Stimulated activated CD4-positive, alpha-beta T cell treated with anti-CD3 and anti-CD28 coated beads, Interleukin-1b, Interleukin-23, amount 100 ng/mL, for 4 hours (primary cell): ENCODE data around the gene FAM174B.

ENCODE experiments used
- DNase-seq, 2 donors: peaks; one replicate each; pipeline ENCODE4 v3.0.0-alpha.2; 2020; ENCODE audit warnings: low read depth in 2 of 2

FAM174B gene

GRCh38 chr15:92643849-92644815 lies 11.4 kb downstream of the FAM174B start:
- DNase-seq: no peak

- no peak for DNase-seq
Observed at GRCh38 chr15:92638709-92639365, 16.7 kb downstream of the FAM174B start.

GRCh38 chr15:92638291-92638708 lies 17.3 kb downstream of the FAM174B start:
- DNase-seq: no peak

GRCh38 chr15:92637626-92638025 lies 17.9 kb downstream of the FAM174B start:
- DNase-seq: no peak

DNA sequence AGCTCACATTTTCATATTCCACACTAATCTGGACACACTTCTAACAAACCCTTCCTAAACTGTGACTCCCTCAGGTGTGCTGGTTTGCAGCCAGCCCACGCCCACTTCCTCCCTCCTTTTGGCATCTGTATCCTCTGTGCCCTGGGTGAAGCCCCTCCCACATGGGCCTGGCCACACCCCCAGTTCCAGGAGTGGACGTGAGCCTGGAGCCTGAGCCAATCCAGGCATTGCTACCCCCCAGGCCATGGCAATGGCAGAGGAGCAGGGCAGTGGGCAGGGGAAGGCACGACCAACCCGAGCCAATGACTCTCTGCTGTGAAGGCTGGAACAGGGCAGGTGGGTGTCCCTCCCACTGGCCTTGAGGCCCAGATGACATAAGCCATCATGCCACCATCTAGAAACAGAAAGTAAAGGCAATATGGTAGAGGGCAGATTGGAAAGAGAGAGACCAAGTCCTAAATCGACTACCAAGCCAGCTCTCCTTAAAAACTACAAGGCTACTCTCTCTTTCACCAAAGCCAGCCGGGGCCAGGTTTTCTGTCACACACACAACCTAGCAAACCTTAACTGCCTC lies 18.6 kb downstream of the FAM174B start:
- DNase-seq: no peak

DNA sequence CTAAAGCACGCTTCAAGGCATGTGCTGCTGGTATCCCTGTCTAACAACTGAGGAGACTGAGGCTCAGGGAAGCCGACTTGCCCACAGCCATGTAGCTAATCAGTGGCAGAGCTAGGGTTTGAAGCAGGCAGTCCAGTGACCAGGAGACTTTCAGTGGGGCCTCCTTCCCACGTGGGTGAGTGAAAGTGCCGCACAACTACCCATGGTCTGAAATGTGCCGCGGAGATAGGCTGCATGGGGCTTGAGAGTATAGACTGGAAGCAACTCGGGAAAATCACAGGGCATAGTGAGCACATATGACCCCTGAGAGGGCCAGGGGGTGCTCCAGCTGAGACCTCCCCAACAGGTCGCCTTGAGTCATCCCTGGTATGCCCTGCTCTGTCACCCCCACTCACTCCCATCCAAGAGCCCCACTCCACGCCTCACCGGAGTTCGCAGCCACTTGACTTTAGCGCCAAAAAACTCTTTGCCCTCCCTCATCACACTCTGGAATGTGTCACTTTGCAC lies 19.1 kb downstream of the FAM174B start:
- no peak for DNase-seq

DNA sequence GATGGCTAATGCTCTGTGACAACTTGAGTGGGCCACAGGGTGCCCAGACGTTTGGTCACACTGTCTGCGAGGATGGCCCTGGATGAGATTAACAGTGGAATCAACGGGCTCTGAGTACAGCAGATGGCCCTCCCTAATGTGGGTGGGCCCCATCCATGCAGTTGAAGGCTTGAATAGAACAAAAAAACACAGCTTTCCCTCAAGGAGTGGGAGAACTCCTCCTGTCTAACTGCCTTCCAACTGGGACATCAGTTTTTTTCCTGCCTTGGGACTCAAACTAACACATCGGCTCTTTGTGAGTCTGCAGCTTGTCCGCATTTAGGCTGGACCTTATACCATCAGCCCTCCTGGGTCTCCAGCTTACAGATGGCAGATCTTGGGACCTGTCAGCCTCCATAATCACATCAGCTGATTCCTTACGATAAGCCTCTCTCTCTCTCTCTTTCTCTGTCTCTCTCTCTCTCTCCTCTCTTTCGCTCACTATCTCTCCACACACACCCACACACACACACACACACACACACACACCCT lies 20.8 kb downstream of the FAM174B start:
- DNase-seq: no peak

GRCh38 chr15:92634060-92634459 lies 21.5 kb downstream of the FAM174B start:
- no peak for DNase-seq

- DNase-seq: no peak
Observed at GRCh38 chr15:92633418-92633817, 22.2 kb downstream of the FAM174B start.

DNA sequence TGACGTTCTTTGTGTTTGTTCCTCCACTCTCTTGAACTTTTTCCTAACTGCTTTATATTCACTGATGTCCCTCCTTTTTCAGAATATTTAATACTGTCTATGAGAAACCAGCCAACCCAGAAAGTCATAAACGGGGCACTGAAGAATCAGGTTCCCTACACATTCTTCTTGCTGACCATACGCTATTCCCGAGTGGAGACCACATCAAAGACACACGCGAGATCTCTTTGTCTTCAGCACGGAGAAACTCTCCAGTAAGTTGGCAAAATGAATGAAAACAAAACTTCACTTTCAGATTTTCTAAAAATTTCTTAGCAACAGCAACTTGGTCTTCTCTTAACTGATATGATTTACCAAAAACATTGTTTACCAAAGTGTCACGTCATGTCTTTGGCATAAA lies 22.6 kb downstream of the FAM174B start:
- no peak for DNase-seq

DNA sequence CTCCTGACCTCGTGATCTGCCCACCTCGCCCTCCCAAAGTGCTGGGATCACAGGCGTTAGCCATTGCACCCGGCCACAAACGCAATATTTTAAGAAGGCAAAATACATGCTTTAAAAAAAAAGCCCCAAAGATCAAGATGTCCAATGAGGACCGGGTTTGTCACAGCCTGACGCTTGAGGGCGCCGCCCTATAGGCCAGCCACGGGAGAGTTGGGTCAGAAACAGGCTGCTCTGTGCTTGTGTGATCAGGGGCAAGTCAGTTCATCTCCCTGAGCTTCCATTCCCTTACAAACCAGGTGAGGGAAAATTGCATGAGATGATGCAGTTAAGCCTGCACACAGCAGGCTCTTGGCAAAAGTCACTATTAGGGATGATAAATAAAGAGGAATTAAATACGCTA lies 23.9 kb downstream of the FAM174B start:
- no peak for DNase-seq

GRCh38 chr15:92629975-92630626 lies 25.5 kb downstream of the FAM174B start:
- no peak for DNase-seq

- DNase-seq: no peak
Observed at GRCh38 chr15:92629276-92629974, 26.1 kb downstream of the FAM174B start.

DNA sequence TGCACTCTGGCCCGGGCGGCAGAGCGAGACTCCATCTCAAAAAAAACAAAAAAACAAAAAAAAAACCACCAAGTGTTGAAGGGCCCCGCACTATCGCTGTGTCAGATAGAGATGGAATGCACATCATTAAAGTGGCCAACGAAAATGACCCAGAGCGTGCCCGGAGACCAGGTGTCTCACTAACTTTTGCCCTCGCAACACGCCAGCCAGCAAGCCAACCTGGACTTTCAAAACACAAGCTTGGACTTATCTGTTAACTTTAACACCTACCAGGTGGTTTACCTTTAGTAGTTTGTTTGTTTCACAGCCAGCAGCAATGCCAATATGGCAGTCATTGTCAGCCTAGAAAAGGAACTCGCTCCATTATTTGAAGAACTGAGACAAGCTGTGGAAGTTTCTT lies 28.6 kb downstream of the FAM174B start:
- DNase-seq: no peak

GRCh38 chr15:92625251-92625980 lies 30.2 kb downstream of the FAM174B start:
- no peak for DNase-seq

DNA sequence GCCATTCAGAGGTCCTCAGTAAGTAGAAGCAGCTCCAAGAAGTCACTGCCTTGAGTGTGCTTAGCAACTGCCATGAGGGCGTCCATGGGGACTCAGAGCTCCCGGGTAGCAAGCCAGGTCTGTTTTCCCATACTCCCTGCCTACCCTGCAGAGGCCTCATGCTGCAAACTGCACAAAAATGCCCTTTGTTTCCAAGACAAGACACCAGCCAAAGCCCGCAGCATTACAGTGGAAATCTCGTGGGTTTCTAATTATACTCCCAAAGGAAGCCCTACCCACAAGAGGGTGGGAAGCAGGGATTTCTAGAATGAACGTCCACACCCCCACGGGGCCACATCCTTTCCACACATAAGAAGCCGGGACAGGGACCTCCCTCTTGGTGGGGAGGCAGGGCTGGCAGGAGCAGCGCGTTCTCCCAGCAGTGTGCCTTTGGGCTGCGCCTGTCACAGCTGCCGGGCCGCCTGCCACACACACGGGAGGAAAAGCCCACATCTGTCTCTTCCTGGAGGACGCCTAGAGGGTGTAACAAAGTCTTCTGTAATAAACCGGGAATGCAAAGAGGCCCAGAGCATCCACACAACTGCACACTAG lies 31.1 kb downstream of the FAM174B start:
- no peak for DNase-seq

DNA sequence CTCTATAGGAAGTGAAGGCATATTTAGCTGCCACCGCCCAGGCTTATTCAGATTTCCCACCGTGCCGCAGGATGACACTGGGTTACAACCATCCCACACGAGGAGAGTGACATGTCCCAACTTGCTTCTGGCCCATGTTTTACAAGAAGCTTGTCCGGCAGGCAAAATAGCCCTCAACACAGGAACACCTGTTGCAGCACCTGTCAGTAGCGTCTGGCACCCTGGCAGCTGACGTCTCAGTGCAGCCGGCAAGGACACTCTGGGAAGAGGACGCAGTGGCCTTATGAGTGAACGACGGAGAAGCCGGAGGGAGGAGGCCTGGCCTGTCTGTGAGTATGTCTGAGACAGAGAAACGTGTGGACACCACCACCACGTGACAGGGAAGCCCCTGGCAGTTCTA lies 32.1 kb downstream of the FAM174B start:
- DNase-seq: no peak

DNA sequence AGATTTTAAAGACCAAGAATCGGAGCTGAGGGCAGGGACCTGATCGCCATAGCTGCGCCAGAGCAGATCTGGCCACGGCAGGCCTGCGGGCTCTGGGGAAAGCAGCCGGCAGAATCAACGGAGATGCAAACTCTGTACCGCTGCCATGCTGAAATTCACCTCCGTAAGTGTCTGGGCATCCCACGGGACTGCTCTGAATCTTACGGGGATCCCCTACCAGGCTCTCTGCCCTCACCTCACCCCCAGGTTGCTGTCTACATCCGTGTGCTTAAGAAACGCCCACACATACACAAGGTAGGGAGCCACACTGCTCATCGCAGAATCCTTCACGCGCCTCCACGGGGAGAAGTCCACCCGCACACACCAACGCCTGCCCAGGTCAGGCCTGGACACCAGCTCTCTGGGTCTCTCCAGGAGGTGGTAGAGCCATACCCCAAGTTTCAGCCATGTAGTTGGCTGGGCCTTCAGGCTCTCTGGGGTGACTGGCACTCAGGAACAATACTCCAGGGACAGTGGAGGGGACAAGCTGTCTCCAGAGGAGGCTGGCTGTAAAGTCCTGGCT lies 33.5 kb downstream of the FAM174B start:
- no peak for DNase-seq

- DNase-seq: no peak
Observed at GRCh38 chr15:92620991-92621390, 34.6 kb downstream of the FAM174B start.
